ENCODE data around the gene MYO3B.

Gene MYO3B

DNA sequence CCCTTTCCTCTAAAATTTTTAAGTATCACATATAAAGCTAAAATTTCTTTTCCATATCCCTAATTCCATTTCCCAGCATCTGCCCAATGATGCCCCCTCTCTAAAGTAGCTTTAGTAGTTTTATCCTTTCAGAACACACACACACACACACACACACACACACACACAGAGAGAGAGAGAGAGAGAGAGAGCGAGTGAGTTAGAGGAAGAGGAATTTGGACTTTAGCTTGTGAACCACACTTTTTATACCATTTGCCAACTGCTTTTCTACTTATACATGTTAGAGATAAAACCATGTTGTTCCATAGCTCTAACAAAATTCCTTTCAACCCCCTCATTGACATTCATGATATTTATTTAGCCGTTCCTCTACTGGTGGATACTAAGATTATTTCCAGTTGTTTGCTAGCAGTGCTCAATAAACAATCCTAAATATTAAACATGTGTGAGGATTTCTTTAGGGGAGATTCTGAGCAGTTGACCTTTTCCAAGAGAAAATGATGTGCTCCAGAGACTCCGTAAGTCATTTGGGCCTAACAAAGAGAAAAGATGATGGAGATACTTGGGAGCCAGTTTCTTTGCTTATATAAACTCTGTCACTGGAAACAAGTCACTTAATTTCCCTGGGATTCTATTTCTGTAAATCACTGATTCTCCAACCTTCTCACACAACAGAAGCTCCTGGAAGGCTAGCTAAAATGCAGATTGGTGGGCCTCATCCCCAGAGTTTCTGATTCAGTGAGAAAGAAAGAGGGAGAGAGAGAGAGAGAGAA lies 307.5 kb downstream of the MYO3B start:
- no peak for DNase-seq

DNA sequence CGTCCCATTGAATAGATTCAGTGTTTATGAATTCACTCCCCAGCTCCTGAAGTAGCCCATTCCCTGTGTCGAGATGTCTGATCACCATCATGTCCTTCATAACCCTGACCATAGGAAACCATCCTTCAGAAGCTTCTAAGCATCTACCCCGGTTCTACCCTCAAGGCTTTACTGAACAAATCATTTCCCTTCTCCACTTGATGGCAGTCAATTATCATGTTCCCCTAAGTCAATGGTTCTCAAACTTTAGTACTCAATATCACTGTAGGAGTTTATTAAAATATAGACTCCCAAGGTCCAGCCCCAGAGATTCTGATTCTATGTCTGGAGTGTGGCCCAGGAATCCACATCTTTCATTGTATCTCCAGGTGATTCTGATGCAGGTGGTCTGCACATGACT lies 308.8 kb downstream of the MYO3B start:
- DNase-seq, result no peak

DNA sequence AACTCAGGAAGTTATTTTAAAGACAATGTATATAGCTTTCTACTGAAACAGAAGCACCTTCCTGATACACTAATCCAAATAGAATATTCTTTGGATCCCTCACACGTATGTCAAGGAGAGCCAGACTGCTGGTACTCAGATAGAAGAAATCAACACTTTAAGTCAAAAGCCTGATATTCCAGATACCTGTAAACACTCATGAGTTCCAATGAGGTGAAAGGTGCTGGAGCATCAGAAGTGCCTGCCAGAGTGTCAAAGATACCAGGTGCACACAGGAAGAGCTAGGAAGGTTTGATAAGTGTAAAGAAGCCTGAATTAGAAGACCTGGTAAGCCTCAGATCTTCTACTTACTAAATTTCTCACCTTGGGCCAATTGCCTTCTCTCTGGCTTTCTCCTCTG lies 310.9 kb downstream of the MYO3B start:
- DNase-seq, result no peak

GRCh38 chr2:170492010-170492409 lies 314.1 kb downstream of the MYO3B start:
- DNase-seq, result no peak

DNA sequence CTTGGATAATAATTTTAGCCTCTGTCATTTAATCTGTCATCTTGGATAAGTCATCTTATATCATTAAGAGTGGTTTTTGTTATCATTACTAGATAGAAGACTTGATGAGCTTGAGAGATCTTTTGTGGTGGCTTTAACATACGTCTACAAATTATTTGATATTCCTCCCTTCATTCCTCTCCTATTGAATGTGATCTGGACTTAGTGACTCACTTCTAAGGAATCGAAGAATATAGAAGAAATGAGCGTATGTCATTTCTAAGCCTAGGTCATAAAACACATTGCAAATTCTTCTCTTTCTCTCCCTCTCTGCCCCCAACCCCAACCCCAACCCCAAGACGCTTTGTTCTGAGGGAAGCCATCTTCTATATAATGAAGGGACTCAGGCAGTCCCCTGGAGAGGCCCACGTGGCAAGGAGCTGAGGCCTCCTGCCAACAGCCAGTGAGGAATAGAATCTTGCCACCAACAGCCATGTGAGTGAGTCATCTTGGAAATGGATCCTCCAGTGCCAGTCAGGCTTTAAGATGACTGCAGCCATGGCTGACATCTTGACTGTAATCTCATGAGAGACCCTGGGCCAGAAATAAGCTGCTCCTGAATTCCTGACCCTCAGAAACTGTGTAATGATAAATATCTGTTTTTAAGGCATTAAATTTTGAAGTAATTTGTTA lies 315.6 kb downstream of the MYO3B start:
- DNase-seq, result no peak

- DNase-seq, result no peak
These were observed 317.9 kb downstream of the MYO3B start for GRCh38 chr2:170495896-170496295.

GRCh38 chr2:170498619-170499018 lies 320.7 kb downstream of the MYO3B start:
- no peak for DNase-seq

DNA sequence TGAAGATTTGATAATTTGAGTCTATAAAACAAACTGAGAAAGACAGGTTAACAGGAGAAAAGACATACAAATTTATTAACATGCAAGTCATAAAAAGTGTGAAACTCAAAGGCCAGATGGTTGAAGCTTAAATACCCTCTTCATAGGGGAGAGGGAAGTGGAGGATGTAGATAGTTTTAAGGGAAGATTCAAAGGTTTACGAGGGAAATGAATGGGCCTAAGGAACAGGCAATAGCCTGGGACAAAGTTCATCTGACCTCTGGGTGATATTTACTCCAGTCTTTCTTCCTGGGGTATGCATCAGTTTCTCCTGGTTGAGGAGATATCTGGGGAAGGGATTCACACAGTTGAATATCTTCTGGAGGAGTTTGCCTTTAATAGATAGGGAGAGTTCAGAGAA lies 322.2 kb downstream of the MYO3B start:
- DNase-seq, result no peak

DNA sequence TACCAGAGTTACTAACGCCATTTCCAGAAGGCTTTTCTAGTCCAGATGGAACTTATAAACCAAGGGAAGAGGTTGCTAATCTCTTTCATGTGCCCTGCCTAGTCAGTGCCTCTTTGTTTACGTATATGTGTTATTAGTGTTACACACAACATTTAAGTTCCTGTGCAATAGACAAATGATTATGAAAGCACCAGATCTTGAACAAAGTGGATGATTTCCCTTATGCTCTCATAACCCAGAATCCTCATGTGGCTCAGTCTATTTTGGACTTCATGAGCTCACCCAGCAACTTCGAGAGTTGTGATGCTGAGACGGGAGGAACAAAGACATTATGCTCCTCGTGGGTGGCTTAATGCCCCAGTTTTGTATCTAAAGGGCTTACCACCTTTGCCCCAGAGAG lies 322.8 kb downstream of the MYO3B start:
- no peak for DNase-seq

DNA sequence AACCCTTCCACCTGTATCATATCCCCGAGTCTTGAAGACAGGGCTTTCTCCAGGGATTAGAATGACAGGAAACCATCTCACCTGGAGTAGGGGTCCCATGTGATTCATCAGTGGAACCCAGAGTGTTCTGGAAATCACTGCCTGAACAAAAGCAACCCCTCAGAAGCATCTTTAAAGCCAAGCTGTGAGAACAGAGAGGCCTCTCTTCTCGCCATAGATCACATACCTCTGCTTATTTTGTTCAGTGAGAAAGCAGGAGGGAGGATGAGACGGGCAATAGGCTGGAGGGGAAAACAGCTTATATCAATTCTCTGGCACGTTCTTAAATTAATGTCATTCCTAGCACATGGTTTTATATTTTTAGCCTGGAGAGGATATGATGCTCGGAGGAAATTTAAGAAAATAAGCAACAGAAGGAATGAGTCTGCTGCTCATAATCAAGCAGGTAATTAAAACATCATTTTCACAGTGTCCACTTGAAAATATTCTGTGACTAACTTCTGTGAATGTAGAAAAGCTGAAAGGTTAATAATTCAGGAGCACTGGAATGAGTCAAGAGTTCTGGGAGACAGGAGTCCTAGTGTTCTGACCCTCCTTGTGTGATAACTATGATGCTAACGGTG lies 323.6 kb downstream of the MYO3B start:
- DNase-seq, result no peak

GRCh38 chr2:170502361-170503130 lies 324.6 kb downstream of the MYO3B start:
- DNase-seq, result no peak

DNA sequence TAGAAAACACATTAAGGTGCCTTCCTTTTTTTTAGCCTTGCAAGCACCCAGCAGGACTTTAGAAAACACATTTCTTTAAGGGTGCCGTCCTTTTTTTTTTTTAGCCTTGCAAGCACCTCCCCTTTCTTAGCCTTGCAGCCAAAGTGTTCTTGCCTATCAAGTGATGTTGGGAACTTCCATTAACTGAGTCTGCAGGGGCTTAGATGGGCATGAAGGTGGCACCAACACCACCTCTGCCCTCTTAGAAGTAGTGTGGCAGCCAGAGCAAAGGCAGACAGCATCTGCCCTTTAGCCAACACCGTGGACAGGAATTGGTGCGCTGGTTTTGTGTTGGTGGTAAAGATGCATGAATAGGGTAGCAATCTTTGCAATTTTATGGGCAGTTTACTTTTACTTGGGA lies 325.6 kb downstream of the MYO3B start:
- no peak for DNase-seq

DNA sequence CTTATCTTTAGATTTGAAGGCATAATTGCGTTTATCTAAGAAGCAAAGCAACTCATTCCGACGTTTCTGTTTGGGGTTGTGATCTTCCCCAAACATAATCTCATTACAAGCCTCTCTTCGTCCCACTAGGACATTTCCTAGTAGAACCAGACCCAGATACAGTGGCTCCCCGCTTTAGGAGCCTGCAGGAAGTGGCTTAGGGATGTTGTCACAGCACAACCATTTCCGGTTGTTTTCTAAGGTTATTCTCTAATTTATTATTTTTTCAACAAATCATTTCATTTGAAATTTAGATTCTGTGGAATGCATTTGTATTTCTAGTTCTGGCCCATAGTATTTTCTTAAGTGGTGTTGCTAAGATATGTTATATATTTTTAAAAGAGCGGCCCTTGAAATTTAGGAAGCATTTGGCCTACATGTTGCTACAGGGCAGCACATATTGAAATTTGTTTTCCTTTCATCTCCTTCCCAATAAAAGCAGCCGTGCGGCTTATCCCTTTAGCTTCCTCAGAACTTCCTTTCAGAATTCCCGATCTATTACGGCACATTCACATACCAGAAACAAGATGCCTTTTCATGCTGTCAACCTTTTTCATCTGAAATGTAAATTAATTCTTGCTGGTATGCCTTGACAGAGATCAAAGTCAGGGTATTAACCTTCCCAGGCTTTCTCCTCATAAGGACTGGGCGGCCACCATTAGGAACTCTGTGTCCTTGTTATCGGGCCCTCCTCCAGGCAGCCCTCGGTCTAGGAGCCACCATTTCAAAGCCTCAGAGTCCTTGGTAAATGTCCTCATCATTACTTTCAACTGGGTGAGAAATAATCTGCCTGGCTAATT lies 326.2 kb downstream of the MYO3B start:
- DNase-seq, result no peak

- DNase-seq, result no peak
These were observed 326.8 kb downstream of the MYO3B start for GRCh38 chr2:170504810-170505145.

DNA sequence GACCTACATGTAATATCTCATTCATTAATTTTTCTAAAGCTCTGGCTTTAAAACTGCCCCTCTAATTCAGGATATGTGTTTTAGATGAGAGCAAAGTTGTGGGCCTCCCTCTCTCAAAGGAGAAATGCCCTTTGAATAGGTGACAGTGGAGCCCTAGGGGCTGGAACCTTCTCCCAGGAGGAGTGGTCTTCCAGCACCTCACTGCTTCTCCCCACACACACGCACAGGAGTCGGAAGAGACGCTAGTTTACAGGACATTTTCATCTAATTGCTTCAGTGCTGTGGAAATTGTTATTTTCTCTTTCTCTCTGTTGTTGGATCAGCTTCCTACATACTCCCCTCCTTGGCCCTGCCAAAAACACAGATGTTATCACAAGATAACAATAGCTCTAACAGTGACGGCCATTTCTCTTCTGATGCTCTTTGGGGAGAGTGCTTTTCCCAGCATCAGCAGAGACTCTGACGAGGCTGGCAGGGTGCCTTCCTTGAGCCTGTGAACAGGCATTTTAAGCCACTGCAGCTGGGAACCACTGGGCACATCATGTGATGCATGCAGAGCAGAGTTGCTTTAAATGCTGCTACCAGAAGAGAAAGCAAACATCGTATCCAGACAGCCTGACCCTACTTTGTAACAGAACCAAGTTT lies 327.8 kb downstream of the MYO3B start:
- DNase-seq, result no peak

DNA sequence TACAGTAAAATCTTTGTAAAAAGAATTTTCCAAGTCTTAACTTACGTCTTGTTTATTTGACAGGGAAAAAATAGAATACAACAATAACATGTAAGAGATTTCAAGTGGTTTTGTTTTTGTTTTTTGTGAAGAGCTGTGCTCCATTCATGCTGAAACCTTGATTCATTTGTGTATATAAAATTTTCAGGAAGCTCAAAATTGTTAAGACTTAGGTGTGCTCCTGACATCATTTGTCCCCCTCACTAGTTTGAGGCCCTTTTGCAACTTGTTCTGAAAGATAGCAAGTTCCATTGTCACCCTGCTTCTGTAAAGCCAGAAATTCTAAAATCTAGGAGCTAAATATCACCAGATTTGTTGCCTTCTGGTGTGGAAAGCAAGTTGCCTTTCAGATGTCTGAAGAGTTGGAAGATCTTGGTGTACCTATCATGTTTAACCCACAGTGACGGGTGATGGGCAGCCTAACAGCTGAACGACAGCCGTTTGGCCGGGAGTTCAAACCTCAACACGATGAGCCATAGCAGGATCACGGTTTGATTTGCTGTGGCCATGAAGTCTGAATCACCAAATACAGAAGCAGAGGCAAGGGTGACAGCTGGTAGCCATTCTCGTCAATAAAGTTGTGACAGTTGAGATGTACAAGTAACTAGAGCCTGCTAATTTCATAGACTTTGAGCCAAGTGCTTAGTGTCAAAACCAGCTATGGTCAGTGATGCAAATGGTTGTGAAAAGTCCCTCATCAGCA lies 331.7 kb downstream of the MYO3B start:
- DNase-seq, result peak; percentile 11

DNA sequence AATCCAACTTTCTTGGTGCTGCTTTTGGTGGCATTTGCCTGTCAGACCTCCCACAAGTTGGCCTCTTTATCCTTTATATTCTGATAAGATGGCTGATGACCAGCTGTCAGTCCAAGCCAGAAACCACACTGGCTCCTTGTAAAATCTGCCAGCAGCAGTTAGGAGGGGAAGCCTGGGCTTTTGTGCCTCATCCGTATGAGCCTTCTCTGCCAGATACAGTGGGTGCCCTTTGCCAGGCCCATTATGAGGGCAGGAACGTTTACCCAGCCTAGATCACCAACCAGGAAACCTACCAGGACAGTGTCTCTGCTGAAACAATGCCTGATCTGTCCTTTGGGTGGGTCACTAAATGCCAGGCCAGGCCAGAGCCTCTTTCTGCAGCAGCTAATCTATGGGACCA lies 334.3 kb downstream of the MYO3B start:
- no peak for DNase-seq

- DNase-seq, result no peak
These were observed 336.2 kb downstream of the MYO3B start for GRCh38 chr2:170514140-170514539.

DNA sequence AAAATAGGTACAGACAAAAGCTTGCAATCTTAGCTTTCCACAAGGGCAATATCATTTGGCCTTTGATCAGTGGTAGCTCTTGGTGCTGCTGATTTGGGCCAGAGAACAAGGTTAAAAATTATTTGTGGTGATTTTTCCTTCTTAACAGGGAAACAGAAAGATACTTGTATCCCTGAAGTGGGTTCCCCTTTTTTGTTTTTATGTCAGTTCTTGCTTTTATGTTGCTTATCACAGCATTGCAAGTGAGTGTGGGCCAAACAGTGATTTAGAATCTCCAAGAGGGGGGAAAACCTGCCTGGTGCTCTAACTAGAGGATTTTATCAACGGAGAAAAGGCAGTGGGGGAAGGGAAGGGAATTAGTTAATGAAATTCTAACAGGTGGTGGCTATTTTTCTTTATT lies 339.6 kb downstream of the MYO3B start:
- no peak for DNase-seq

- DNase-seq, result no peak
These were observed 341.0 kb downstream of the MYO3B start for GRCh38 chr2:170518911-170519310.

DNA sequence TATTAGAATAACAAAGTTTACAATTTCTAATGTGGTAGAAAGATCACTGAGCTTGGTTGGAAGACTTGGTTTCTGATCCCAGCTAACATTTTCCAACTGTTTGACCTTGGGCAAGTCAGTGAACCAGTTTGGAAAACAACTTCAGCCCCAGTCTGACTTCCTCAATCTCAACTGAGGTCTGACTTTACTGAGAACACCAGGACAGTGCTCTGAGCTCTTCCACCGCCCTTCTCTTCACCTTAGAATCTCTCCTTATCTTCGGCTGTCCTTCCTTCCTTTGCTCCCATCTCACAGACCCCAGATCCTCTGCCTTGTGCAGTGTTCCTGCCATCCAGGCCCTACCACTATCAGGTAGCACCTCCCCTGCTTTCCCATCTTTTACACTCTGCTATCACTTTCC lies 343.4 kb downstream of the MYO3B start:
- no peak for DNase-seq

Measured in NCI-H1694 treated with DMSO at 0.1 percent for 48 hours (cell line).